ENCODE measurements around the gene MCEMP1.

- TF ChIP-seq CTCF (IDR thresholded peaks at IDR 0.05) (peak in 1 of 6 experiments; percentile 31), POLR2A (IDR thresholded peaks at IDR 0.05) (peak in 2 of 4 donors; percentile 28 to 31)
Observed at GRCh38 chr19:7629347-7630054, 47.4 kb upstream of the MCEMP1 start, which contains the start of the genes PET100 and XAB2.

Data from esophagus squamous epithelium (tissue), 4 donors.